HEK293 (cell line): ENCODE results near the gene ZAP70.

ENCODE experiments used
- CTCF ChIA-PET: fragments of 350-600 bp; formaldehyde crosslinking; extraction: SDS; loops from one replicate; lab custom pipeline; 2021; ENCODE audit warnings: antibody characterized with exemption; lab: Yijun Ruan, JAX
- POLR2A ChIA-PET: fragments of 300-600 bp; formaldehyde crosslinking; extraction: SDS; loops from one replicate; lab custom pipeline; 2020; ENCODE audit warnings: antibody characterized with exemption, inconsistent platforms; lab: Yijun Ruan, JAX
- H3K27ac ChIP-seq: fragments of 200-500 bp; sonication (Bioruptor generic); 2 replicates; pipeline ENCODE4 v1.5.1; 2014; ENCODE audit warnings: low read depth, low read length, control low read depth, inconsistent platforms; ENCODE audit errors: extremely low read depth
- H3K36me3 ChIP-seq, 2 experiments: fragments of 200-500 bp in 1 of 2; sonication (Bioruptor generic) in 1 of 2; 1 replicate in 1 of 2; 2 replicates in 1 of 2; pipeline ENCODE4 v1.5.1; 2014 to 2017; ENCODE audit warnings: inconsistent platforms in 2 of 2, low read length in 2 of 2; ENCODE audit not compliant: control insufficient read depth in 2 of 2, insufficient read depth in 1 of 2
- H3K4me1 ChIP-seq: fragments of 200-500 bp; sonication (Bioruptor generic); 2 replicates; pipeline ENCODE4 v1.5.1; 2014; ENCODE audit warnings: mild to moderate bottlenecking, low read length, inconsistent platforms; ENCODE audit not compliant: control insufficient read depth, insufficient read depth
- H3K4me3 ChIP-seq: 2 replicates; pipeline ENCODE4 v1.5.1; 2011; ENCODE audit warnings: low read depth, mild to moderate bottlenecking, control low read depth, low read length, moderate library complexity
- H3K9me3 ChIP-seq: fragments of 200-500 bp; sonication (Bioruptor generic); 2 replicates; pipeline ENCODE4 v1.5.1; 2014; ENCODE audit warnings: low read depth, low read length, inconsistent platforms; ENCODE audit not compliant: control insufficient read depth, insufficient read depth
- GFI1B ChIP-seq: fragments of 450-650 bp; formaldehyde crosslinking; IDR thresholded peaks from 2 replicates; pipeline ENCODE4 v1.5.1; 2016; ENCODE audit warnings: missing biosample characterization, missing genetic modification characterization
- KLF10 ChIP-seq: fragments of 450-650 bp; IDR thresholded peaks from 2 replicates; pipeline ENCODE4 v1.5.1; 2018; ENCODE audit warnings: missing biosample characterization, mild to moderate bottlenecking, missing genetic modification characterization
- MEIS1 ChIP-seq: sonication (generic); formaldehyde crosslinking; IDR thresholded peaks from 2 replicates; pipeline ENCODE4 v1.8.1; 2022; ENCODE audit warnings: missing genetic modification reagents, mild to moderate bottlenecking, borderline replicate concordance
- REPIN1 ChIP-seq: fragments of 450-650 bp; formaldehyde crosslinking; IDR thresholded peaks from 2 replicates; pipeline ENCODE4 v1.5.1; 2017; ENCODE audit warnings: missing biosample characterization, missing genetic modification characterization, low read depth
- REST ChIP-seq: fragments of 450-650 bp; formaldehyde crosslinking; IDR thresholded peaks from 2 replicates; pipeline ENCODE4 v1.5.1; 2016; ENCODE audit warnings: missing biosample characterization, missing genetic modification characterization
- TSHZ1 ChIP-seq: fragments of 450-650 bp; formaldehyde crosslinking; IDR thresholded peaks from 2 replicates; pipeline ENCODE4 v1.5.1; 2016; ENCODE audit warnings: missing biosample characterization, missing genetic modification characterization, borderline replicate concordance
- ZBTB48 ChIP-seq: fragments of 450-650 bp; formaldehyde crosslinking; IDR thresholded peaks from 2 replicates; pipeline ENCODE4 v1.5.1; 2016; ENCODE audit warnings: missing biosample characterization, missing genetic modification characterization
- ZNF10 ChIP-seq: fragments of 450-650 bp; formaldehyde crosslinking; IDR thresholded peaks from 2 replicates; pipeline ENCODE4 v1.5.1; 2017; ENCODE audit warnings: missing biosample characterization, missing genetic modification characterization
- ZNF221 ChIP-seq: fragments of 450-650 bp; formaldehyde crosslinking; IDR thresholded peaks from 2 replicates; pipeline ENCODE4 v1.5.1; 2017; ENCODE audit warnings: missing biosample characterization, missing genetic modification characterization, borderline replicate concordance
- ZNF292 ChIP-seq: fragments of 450-650 bp; formaldehyde crosslinking; IDR thresholded peaks from 2 replicates; pipeline ENCODE4 v1.5.1; 2016; ENCODE audit warnings: low read depth, missing biosample characterization, missing genetic modification characterization, borderline replicate concordance
- ZNF311 ChIP-seq: fragments of 450-650 bp; formaldehyde crosslinking; IDR thresholded peaks from 2 replicates; pipeline ENCODE4 v1.5.1; 2017; ENCODE audit warnings: missing biosample characterization, missing genetic modification characterization, borderline replicate concordance
- ZNF350 ChIP-seq: fragments of 450-650 bp; formaldehyde crosslinking; IDR thresholded peaks from 2 replicates; pipeline ENCODE4 v1.5.0; 2017; ENCODE audit warnings: missing biosample characterization, mild to moderate bottlenecking, missing genetic modification characterization
- ZNF391 ChIP-seq: fragments of 450-650 bp; formaldehyde crosslinking; IDR thresholded peaks from 2 replicates; pipeline ENCODE4 v1.5.1; 2016; ENCODE audit warnings: low read depth, missing biosample characterization, missing genetic modification characterization, borderline replicate concordance
- ZNF558 ChIP-seq: fragments of 450-650 bp; formaldehyde crosslinking; IDR thresholded peaks from 2 replicates; pipeline ENCODE4 v1.5.1; 2016; ENCODE audit warnings: missing biosample characterization, missing genetic modification characterization
- ZNF664 ChIP-seq: fragments of 450-650 bp; formaldehyde crosslinking; IDR thresholded peaks from 2 replicates; pipeline ENCODE4 v1.5.1; 2016; ENCODE audit warnings: missing biosample characterization, missing genetic modification characterization
- ZSCAN18 ChIP-seq: fragments of 450-650 bp; formaldehyde crosslinking; IDR thresholded peaks from 2 replicates; pipeline ENCODE4 v1.5.1; 2016; ENCODE audit warnings: missing biosample characterization, missing genetic modification characterization

ZAP70 gene

GRCh38 chr2:97738179-97739019, 25.0 kb downstream of the ZAP70 start:
- Histone ChIP-seq H3K4me3 (no peak overlapping the region), H3K36me3 (no peaks in the 10 kb centered on the region), H3K27ac (no peak overlapping the region), H3K9me3 (no peaks in the 10 kb centered on the region), H3K4me1 (no peaks in the 10 kb centered on the region)
- POLR2A ChIA-PET = no interaction called here
- CTCF ChIA-PET = no interaction called here
- TF ChIP-seq ZNF391 (tag by site-specific recombination) (no peak), MEIS1 (no peak), TSHZ1 (tag by site-specific recombination) (no peak), ZNF311 (no peak), ZBTB48 (tag by site-specific recombination) (no peak), KLF10 (tag by site-specific recombination) (no peak), ZNF10 (tag by site-specific recombination) (no peak), GFI1B (tag by site-specific recombination) (no peak), ZNF221 (tag by site-specific recombination) (no peak)

GRCh38 chr2:97739020-97739892, 25.9 kb downstream of the ZAP70 start:
- Histone ChIP-seq H3K4me1 (no peaks in the 10 kb centered on the region), H3K9me3 (no peaks in the 10 kb centered on the region), H3K36me3 (no peaks in the 10 kb centered on the region), H3K27ac (no peak overlapping the region), H3K4me3 (no peak overlapping the region)
- POLR2A ChIA-PET = no interaction called here
- CTCF ChIA-PET = interaction anchor here (0.6 to 3.9 kb wide), 16 partner anchors 8 to 677 kb away, joined by 3 to 23 read pairs (median 3); no protein-coding TSS in a partner anchor
- no peak for TF ChIP-seq ZNF558
- no peak for TF ChIP-seq REPIN1 (tag by site-specific recombination)
- TF ChIP-seq ZNF292 (tag by site-specific recombination) = no peak
- TF ChIP-seq ZSCAN18 (tag by site-specific recombination) = no peak
- TF ChIP-seq REST = no peak
- no peak for TF ChIP-seq ZNF350 (tag by site-specific recombination)
- TF ChIP-seq ZNF664 (tag by site-specific recombination) = no peak
